Hepatocyte (in vitro differentiated cells): Measurements from ENCODE around the gene FBXO2. TPM values are rescaled to one million over a fixed set of nuclear protein-coding genes. Genes with fewer than 3 reads are reported as not detected.

Source experiments
- DNase-seq: peaks from one replicate; pipeline ENCODE4 v3.0.0-alpha.2; 2016; ENCODE audit warnings: low spot score
- H2AFZ ChIP-seq: fragments of 200-600 bp; sonication (generic); 2 replicates; pipeline ENCODE4 v1.6.0; 2016; ENCODE audit warnings: antibody characterized with exemption, mild to moderate bottlenecking
- H3K27ac ChIP-seq: fragments of 200-600 bp; sonication (generic); 2 replicates; pipeline ENCODE4 v1.5.1; 2016; ENCODE audit warnings: mild to moderate bottlenecking
- H3K27me3 ChIP-seq: fragments of 200-600 bp; sonication (generic); 2 replicates; pipeline ENCODE4 v1.6.1; 2016
- H3K36me3 ChIP-seq: fragments of 200-600 bp; sonication (generic); replicated peaks from 2 replicates; pipeline ENCODE4 v1.5.1; 2016; ENCODE audit warnings: low read depth; ENCODE audit not compliant: insufficient read depth
- H3K4me1 ChIP-seq: fragments of 200-600 bp; sonication (generic); 2 replicates; pipeline ENCODE4 v1.5.1; 2016; ENCODE audit warnings: mild to moderate bottlenecking, moderate library complexity; ENCODE audit not compliant: insufficient read depth
- H3K4me2 ChIP-seq: fragments of 200-600 bp; sonication (generic); 2 replicates; pipeline ENCODE4 v1.6.0; 2016
- H3K4me3 ChIP-seq: fragments of 200-600 bp; sonication (generic); 2 replicates; pipeline ENCODE4 v1.5.1; 2016; ENCODE audit warnings: mild to moderate bottlenecking
- H3K79me2 ChIP-seq: fragments of 200-600 bp; sonication (generic); 2 replicates; pipeline ENCODE4 v1.6.0; 2017; ENCODE audit warnings: mild to moderate bottlenecking
- H3K9me2 ChIP-seq: fragments of 200-600 bp; sonication (generic); replicated peaks from 2 replicates; pipeline ENCODE4 v1.6.0; 2017; ENCODE audit warnings: mild to moderate bottlenecking; ENCODE audit not compliant: insufficient read depth
- H3K9me3 ChIP-seq: fragments of 200-600 bp; sonication (generic); 2 replicates; pipeline ENCODE4 v1.5.1; 2016; ENCODE audit warnings: low read depth, mild to moderate bottlenecking
- H4K20me1 ChIP-seq: fragments of 200-600 bp; sonication (generic); 2 replicates; pipeline ENCODE4 v1.6.0; 2016; ENCODE audit warnings: mild to moderate bottlenecking; ENCODE audit not compliant: insufficient read depth, poor library complexity, severe bottlenecking
- CTCF ChIP-seq: fragments of 200-600 bp; sonication (generic); IDR thresholded peaks from 2 replicates; pipeline ENCODE4 v1.5.1; 2016; ENCODE audit warnings: antibody characterized with exemption, mild to moderate bottlenecking; ENCODE audit not compliant: poor library complexity
- EZH2 ChIP-seq: fragments of 200-600 bp; sonication (generic); IDR thresholded peaks from 2 replicates; pipeline ENCODE4 v1.6.1; 2016; ENCODE audit warnings: antibody characterized with exemption, mild to moderate bottlenecking, borderline replicate concordance
- EZH2phosphoT487 ChIP-seq: fragments of 200-600 bp; sonication (generic); IDR thresholded peaks from one replicate; pipeline ENCODE4 v1.6.1; 2018; ENCODE audit warnings: antibody characterized with exemption, mild to moderate bottlenecking, low read depth, moderate library complexity; ENCODE audit not compliant: unreplicated experiment, severe bottlenecking
- WGBS: methylation state at CpG from one replicate; pipeline ENCODE4 v1.1.6; 2016; ENCODE audit warnings: low lambda C conversion rate; ENCODE audit errors: missing lambda C conversion rate; 5-methylcytosine and 5-hydroxymethylcytosine counted together
- polyA plus RNA-seq: library from polyadenylated mRNA; unstranded; fragments of >200 nt; fragmentation: Nextera tagmentation; extraction: Ambion mirVana; gene quantifications from 2 replicates; pipeline ENCODE4 v1.2.1, GENCODE V29; 2016
- total RNA-seq: library from RNA; depleted of rRNA; stranded (reverse); fragments of >200 nt; gene quantifications from 2 replicates; pipeline ENCODE4 v1.2.3, GENCODE V29; 2014

Gene FBXO2
- total and polyA plus RNA-seq, 2 experiments from 2014 or later: 134 to 339 TPM

- WGBS: 83% methylated on average over 8 of the region's 10 CpGs
Measured at GRCh38 chr1:11676386-11677103, 22.3 kb upstream of the FBXO2 start.

GRCh38 chr1:11675325-11675724, 21.1 kb upstream of the FBXO2 start:
- no peaks in the 10 kb centered on the region for H3K36me3 ChIP-seq
- H2AFZ ChIP-seq: no peak overlapping the region
- TF ChIP-seq EZH2: no peak
- no peak for TF ChIP-seq CTCF
- TF ChIP-seq EZH2phosphoT487: no peak
- no peak overlapping the region for H3K4me3 ChIP-seq
- H3K27ac ChIP-seq: no peak overlapping the region
- peaks cover 3% of the 10 kb centered on the region for H3K79me2 ChIP-seq
- no peak overlapping the region for H3K4me2 ChIP-seq
- no peak for DNase-seq
- no peaks in the 10 kb centered on the region for H3K27me3 ChIP-seq
- H3K4me1 ChIP-seq: peaks cover 6% of the 10 kb centered on the region
- no peaks in the 10 kb centered on the region for H3K9me2 ChIP-seq
- 98% methylated on average over 10 of the region's 10 CpGs for WGBS
- no peaks in the 10 kb centered on the region for H4K20me1 ChIP-seq
- H3K9me3 ChIP-seq: no peaks in the 10 kb centered on the region

More at GRCh38 chr1:11676386-11677103, 22.3 kb upstream of the FBXO2 start:
- no peaks in the 10 kb centered on the region for H3K9me3 ChIP-seq
- no peak overlapping the region for H2AFZ ChIP-seq
- H3K27ac ChIP-seq: no peak overlapping the region
- peaks cover under 1% of the 10 kb centered on the region for H3K4me1 ChIP-seq
- no peaks in the 10 kb centered on the region for H3K36me3 ChIP-seq
- no peak for TF ChIP-seq EZH2phosphoT487
- no peak for TF ChIP-seq CTCF
- TF ChIP-seq EZH2: no peak
- no peaks in the 10 kb centered on the region for H3K27me3 ChIP-seq
- no peak for DNase-seq
- no peak overlapping the region for H3K4me2 ChIP-seq
- H3K9me2 ChIP-seq: no peaks in the 10 kb centered on the region
- no peak overlapping the region for H3K4me3 ChIP-seq
- peaks cover 3% of the 10 kb centered on the region for H3K79me2 ChIP-seq
- no peaks in the 10 kb centered on the region for H4K20me1 ChIP-seq

GRCh38 chr1:11674488-11674887, 20.3 kb upstream of the FBXO2 start:
- H3K4me3 ChIP-seq: no peak overlapping the region
- no peaks in the 10 kb centered on the region for H3K79me2 ChIP-seq
- no peak for DNase-seq
- H3K4me1 ChIP-seq: peaks cover 6% of the 10 kb centered on the region
- no peaks in the 10 kb centered on the region for H3K9me2 ChIP-seq
- H4K20me1 ChIP-seq: no peaks in the 10 kb centered on the region
- no peaks in the 10 kb centered on the region for H3K36me3 ChIP-seq
- H3K27ac ChIP-seq: no peak overlapping the region
- H3K9me3 ChIP-seq: no peaks in the 10 kb centered on the region
- no peak overlapping the region for H2AFZ ChIP-seq
- no peaks in the 10 kb centered on the region for H3K27me3 ChIP-seq
- TF ChIP-seq EZH2 (no peak), CTCF (no peak), EZH2phosphoT487 (no peak)
- no peak overlapping the region for H3K4me2 ChIP-seq
- WGBS: 96% methylated on average over 14 of the region's 14 CpGs
